GM12872 (cell line): Measurements from ENCODE around the gene DGAT2L6.
A peak's percentile ranks its signal among the peaks of the same experiment; 100 is the strongest.

ENCODE experiments used
- TF ChIP-seq, protein P1 (sequence below): IDR thresholded peaks from 3 replicates; pipeline ENCODE4 v1.5.1; 2011; ENCODE audit warnings: low read depth, mild to moderate bottlenecking, low read length, moderate library complexity; ENCODE audit not compliant: insufficient read depth

Gene DGAT2L6, protein sequence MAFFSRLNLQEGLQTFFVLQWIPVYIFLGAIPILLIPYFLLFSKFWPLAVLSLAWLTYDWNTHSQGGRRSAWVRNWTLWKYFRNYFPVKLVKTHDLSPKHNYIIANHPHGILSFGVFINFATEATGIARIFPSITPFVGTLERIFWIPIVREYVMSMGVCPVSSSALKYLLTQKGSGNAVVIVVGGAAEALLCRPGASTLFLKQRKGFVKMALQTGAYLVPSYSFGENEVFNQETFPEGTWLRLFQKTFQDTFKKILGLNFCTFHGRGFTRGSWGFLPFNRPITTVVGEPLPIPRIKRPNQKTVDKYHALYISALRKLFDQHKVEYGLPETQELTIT

DNA sequence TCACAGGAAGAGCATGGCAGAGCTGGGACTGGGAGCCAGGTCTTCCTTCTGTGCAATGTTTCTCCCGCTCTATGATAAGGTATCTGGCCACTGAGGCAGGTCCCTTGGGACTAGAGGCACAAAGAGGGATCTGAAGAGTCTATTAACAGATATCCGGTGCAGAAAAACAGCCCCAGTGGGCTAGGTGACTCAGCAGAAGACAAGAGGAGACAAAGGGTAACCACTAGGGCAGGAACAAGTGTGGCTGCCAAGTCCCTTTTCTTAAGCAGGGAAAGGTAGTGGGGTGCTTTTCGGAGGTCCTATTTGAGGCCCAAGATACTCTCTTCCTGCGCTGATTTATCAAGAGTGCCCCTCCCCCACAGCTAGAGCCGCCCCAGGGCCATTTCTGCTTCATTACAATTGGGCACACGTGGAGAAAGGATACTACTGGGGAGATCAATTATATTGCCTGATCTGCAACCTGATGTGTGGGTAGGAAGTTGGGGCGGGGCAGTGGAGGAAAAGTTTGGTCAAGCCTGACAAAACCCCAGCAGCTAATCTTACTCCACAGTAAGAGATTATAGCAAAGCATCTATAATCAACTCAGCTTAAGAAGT, at the start of gene DGAT2L6:
DGAT2L6 (plus strand) TSS at position 546 of the 596 bp plus-strand sequence. CDS start 100 bp downstream, outside the sequence.
- TF ChIP-seq, protein P1, sequence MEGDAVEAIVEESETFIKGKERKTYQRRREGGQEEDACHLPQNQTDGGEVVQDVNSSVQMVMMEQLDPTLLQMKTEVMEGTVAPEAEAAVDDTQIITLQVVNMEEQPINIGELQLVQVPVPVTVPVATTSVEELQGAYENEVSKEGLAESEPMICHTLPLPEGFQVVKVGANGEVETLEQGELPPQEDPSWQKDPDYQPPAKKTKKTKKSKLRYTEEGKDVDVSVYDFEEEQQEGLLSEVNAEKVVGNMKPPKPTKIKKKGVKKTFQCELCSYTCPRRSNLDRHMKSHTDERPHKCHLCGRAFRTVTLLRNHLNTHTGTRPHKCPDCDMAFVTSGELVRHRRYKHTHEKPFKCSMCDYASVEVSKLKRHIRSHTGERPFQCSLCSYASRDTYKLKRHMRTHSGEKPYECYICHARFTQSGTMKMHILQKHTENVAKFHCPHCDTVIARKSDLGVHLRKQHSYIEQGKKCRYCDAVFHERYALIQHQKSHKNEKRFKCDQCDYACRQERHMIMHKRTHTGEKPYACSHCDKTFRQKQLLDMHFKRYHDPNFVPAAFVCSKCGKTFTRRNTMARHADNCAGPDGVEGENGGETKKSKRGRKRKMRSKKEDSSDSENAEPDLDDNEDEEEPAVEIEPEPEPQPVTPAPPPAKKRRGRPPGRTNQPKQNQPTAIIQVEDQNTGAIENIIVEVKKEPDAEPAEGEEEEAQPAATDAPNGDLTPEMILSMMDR = no peak

DNA sequence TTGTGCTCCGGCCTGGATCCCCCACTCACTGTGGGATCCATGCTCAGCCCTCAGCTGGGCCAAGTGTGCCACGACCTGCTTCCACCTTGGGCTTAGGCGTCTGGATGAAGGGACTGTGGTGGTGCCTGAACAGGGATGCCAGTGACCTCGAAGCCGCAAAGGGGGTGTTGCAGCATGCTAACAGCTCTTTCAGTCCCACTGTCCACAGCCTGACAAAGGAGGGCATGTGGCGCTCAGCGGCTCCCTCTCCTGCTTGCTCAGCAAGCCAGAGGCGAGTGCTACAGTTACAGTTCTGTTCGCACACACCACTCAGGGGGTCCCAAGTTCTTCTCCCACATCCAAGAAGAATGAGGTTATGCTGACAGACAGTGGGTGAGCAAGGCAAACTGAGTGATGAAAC, 49.2 kb upstream of the DGAT2L6 start:
- TF ChIP-seq, protein P1 = no peak

DNA sequence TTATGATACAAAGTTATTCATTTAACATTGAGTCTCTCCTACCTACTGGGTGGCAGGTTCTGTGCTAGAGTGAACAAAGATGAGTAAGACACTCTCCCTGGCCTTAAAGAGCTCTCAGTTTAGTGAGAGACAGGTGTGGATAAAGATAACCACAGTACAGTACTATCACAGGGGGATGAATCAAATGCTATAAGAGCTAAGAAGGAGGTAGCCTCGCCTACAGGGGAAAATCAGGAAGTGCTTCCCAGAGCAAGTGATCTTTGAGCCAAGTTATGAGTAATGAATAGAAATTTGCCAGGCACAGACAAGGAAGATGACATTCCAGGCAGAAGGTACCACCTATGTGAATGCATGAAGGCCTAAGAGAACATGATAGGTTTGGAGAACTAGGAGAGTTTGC, 47.5 kb upstream of the DGAT2L6 start:
- TF ChIP-seq, protein P1 = no peak

DNA sequence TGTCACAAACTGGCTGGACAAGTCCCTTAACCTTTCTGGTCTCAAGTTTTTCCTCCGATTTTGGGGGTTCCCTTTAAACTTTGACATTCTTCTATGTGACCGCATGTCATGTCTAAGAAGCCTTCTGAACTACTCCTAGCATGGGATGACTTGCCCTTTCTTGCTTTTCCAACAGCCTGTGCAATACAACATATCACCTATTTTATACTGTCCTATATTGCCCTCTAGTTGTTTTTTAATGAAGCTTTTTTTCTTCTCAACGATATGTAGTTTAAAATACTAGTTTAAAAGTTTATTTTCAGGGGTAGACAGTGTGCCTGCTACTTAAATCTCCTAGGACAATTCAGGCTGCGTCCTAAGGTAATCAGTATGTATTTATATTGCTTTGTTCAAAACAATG, 45.1 kb upstream of the DGAT2L6 start:
- TF ChIP-seq, protein P1 = no peak

DNA sequence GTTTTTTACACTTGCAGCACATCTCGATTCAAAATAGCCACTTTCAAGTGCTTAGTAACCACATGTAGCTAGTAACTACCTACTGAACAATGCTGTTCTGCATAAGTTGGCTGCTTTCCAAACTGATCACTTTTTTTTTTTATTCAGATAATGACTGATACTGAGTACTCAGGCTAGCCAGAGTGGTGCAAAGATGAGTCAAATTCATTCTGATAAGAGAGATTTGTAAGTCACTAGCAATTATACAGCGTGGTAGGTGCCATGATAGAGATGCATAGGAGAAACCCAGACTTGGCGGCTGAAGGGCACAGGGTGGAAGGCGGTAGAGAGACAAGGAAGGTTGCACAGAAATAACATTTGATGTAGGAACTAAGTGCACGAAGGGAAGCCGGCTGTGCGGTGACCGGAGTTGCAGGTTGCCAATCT, 44.4 kb upstream of the DGAT2L6 start:
- TF ChIP-seq, protein P1 = no peak

DNA sequence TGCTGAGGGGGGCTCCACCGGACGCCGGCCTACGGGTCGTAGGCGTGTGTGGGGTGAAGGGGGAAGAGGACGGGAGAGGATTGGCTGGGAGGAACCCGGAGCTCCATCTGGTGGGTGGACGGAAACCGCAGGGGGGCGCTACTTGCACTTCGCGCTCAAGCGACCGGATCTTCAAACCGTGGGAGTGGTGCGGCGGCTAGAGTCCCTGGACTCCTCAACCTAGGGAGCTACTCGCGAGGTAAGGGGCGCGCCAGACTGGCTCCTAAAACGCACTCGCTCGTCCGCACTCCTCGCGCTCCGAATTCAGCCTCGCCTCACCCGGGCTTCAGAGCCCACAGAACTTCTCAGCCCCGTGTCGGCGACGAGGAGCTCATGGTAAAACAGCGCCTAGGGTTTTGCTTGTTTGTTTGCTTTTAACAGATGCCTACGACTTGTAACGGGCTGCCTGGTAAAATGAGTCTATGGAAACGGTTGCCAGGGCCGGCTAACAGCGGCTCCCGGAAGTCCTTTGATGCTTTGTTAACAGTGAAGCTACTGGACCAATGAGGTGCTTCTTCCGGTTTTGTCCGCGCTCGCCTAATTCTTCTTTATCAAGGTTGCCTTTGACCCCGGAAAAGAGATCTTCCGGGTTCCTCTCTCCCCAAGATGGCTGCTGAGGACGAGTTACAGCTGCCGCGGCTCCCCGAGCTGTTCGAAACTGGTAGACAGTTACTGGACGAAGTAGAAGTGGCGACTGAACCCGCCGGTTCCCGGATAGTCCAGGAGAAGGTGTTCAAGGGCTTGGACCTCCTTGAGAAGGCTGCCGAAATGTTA, 43.8 kb upstream of the DGAT2L6 start, which contains the start of gene IGBP1:
IGBP1 (plus strand) TSS at position 145 of the 813 bp plus-strand sequence; CDS start at position 646, 501 bp downstream.
- TF ChIP-seq, protein P1 = peak; percentile 62; the same call in 2 of the 3 replicates

DNA sequence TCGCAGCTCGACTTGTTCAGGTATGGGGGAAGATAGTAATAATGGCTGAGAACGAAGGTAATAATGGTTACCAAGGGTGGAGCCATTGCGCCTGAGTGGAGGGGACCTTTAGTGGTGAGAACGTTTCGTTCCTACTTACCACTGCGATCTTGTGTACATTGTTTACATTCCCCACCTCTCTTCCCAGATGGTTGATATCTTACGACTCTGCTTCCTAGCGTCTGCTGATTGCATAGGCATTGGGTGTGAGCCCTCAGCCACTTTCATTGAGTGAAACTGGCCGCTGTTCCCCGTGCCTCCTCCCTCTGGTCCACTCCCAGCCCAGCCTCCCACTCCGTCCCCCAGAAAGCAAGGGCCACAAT, 43.2 kb upstream of the DGAT2L6 start:
- TF ChIP-seq, protein P1 = no peak
